H1 (cell line): ENCODE measurements around the gene RNF5. TPM values are rescaled to one million over a fixed set of nuclear protein-coding genes. Genes with fewer than 3 reads are reported as not detected.

Experiments
- CTCF ChIA-PET: fragments of 300-600 bp; sonication (Branson Sonifier 250); formaldehyde crosslinking; loops from one replicate; lab custom pipeline; 2021; ENCODE audit not compliant: partially characterized antibody; lab: Charles Lee
- POLR2A ChIA-PET: fragments of 300-600 bp; sonication (Branson Sonifier 250); formaldehyde crosslinking; loops from one replicate; lab custom pipeline; 2021; ENCODE audit warnings: inconsistent platforms; ENCODE audit not compliant: partially characterized antibody; lab: Charles Lee
- DNase-seq, 2 experiments: peaks; one replicate each; pipeline versions ENCODE4 v3.0.0 to v3.0.0-alpha.2; 2010 to 2022; ENCODE audit warnings: low spot score in 2 of 2, low read depth in 1 of 2, mixed read lengths in 1 of 2
- FAIRE-seq: peaks from 2 replicates; lab custom pipeline; 2011; peaks lifted over from hg19 to GRCh38; lab: Jason Lieb, UNC
- H2AFZ ChIP-seq: 2 replicates; pipeline ENCODE4 v1.8.1; 2012; ENCODE audit warnings: low read length, inconsistent platforms
- H2AK5ac ChIP-seq: 2 replicates; pipeline ENCODE4 v1.6.1; 2013; ENCODE audit warnings: low read depth, low read length
- H2BK120ac ChIP-seq: replicated peaks from 2 replicates; pipeline ENCODE3; 2013; ENCODE audit warnings: low read depth, low read length, inconsistent platforms
- H2BK12ac ChIP-seq: 2 replicates; pipeline ENCODE4 v1.6.1; 2013; ENCODE audit warnings: low read depth, low read length
- H2BK15ac ChIP-seq: 2 replicates; pipeline ENCODE4 v1.6.1; 2013; ENCODE audit warnings: low read length
- H2BK20ac ChIP-seq: 2 replicates; pipeline ENCODE4 v1.6.1; 2013; ENCODE audit warnings: low read length
- H2BK5ac ChIP-seq: 2 replicates; pipeline ENCODE4 v1.6.1; 2013; ENCODE audit warnings: low read depth, low read length
- H3K14ac ChIP-seq: 2 replicates; pipeline ENCODE4 v1.6.1; 2013; ENCODE audit warnings: inconsistent platforms; ENCODE audit not compliant: insufficient read length
- H3K18ac ChIP-seq: 2 replicates; pipeline ENCODE4 v1.6.1; 2013; ENCODE audit warnings: low read length; ENCODE audit errors: extremely low read depth
- H3K23ac ChIP-seq: 2 replicates; pipeline ENCODE4 v1.6.1; 2013; ENCODE audit warnings: inconsistent platforms; ENCODE audit not compliant: insufficient read length
- H3K23me2 ChIP-seq: 2 replicates; pipeline ENCODE4 v1.6.1; 2013; ENCODE audit warnings: low read depth, low read length
- H3K27ac ChIP-seq: 2 replicates; pipeline ENCODE4 v1.6.1; 2011; ENCODE audit warnings: low read depth, low read length, inconsistent platforms
- H3K27me3 ChIP-seq, 4 experiments: replicated peaks in 1 of 4; 1 replicate in 1 of 4; 2 replicates in 3 of 4; pipeline versions ENCODE4 v1.6.1 to v1.8.1; 2011 to 2013; ENCODE audit warnings: low read length in 3 of 4, mild to moderate bottlenecking in 3 of 4, inconsistent platforms in 2 of 4, mixed read lengths in 2 of 4, moderate library complexity in 1 of 4; ENCODE audit not compliant: control insufficient read depth in 3 of 4, insufficient read depth in 3 of 4; ENCODE audit errors: extremely low read depth in 1 of 4
- H3K36me3 ChIP-seq, 4 experiments: 2 replicates each; pipeline versions ENCODE4 v1.6.1 to v1.8.1; 2011 to 2013; ENCODE audit warnings: mild to moderate bottlenecking in 4 of 4, low read length in 3 of 4, moderate library complexity in 2 of 4, control low read depth in 1 of 4, inconsistent platforms in 1 of 4; ENCODE audit not compliant: insufficient read depth in 4 of 4, control insufficient read depth in 2 of 4
- H3K4ac ChIP-seq: replicated peaks from 2 replicates; pipeline ENCODE3; 2013; ENCODE audit warnings: low read length, low read depth, mixed read lengths, inconsistent platforms; ENCODE audit not compliant: insufficient read length
- H3K4me1 ChIP-seq, 4 experiments: replicated peaks in 1 of 4; 1 replicate in 1 of 4; 2 replicates in 3 of 4; pipeline versions ENCODE4 v1.6.1 to v1.8.1; 2011 to 2013; ENCODE audit warnings: low read length in 3 of 4, inconsistent platforms in 2 of 4, mixed read lengths in 1 of 4; ENCODE audit not compliant: insufficient read depth in 4 of 4, control insufficient read depth in 3 of 4
- H3K4me2 ChIP-seq, 2 experiments: 2 replicates each; pipeline versions ENCODE4 v1.6.1 to v1.8.1; 2011 to 2013; ENCODE audit warnings: low read depth in 2 of 2, low read length in 2 of 2, control low read depth in 1 of 2, inconsistent platforms in 1 of 2, mild to moderate bottlenecking in 1 of 2; ENCODE audit not compliant: insufficient read depth in 1 of 2
- H3K4me3 ChIP-seq, 4 experiments: fragments of 200-600, 300-600 bp in 1 of 4; sonication (generic), shearing (Covaris generic), sonication (Bioruptor Twin) in 1 of 4; 2 replicates each; pipeline versions ENCODE4 v1.5.1 to v1.8.1; 2011 to 2016; ENCODE audit warnings: low read length in 4 of 4, low read depth in 3 of 4, control low read depth in 2 of 4, inconsistent platforms in 2 of 4, mild to moderate bottlenecking in 2 of 4, mixed read lengths in 1 of 4, moderate library complexity in 1 of 4; ENCODE audit not compliant: insufficient read depth in 2 of 4; ENCODE audit errors: extremely low read depth in 1 of 4
- H3K56ac ChIP-seq: replicated peaks from 2 replicates; pipeline ENCODE3; 2013; ENCODE audit warnings: low read depth, mild to moderate bottlenecking, mixed read lengths, low read length, inconsistent platforms; ENCODE audit not compliant: insufficient read length
- H3K79me1 ChIP-seq: 2 replicates; pipeline ENCODE4 v1.6.1; 2013; ENCODE audit warnings: low read depth, low read length, control low read depth
- H3K79me2 ChIP-seq, 2 experiments: 2 replicates each; pipeline versions ENCODE4 v1.6.1 to v1.8.1; 2012 to 2013; ENCODE audit warnings: low read length in 2 of 2, mild to moderate bottlenecking in 2 of 2, inconsistent platforms in 1 of 2; ENCODE audit not compliant: insufficient read depth in 2 of 2, control insufficient read depth in 1 of 2
- H3K9ac ChIP-seq, 4 experiments: replicated peaks in 1 of 4; 1 replicate in 1 of 4; 2 replicates in 3 of 4; pipeline versions ENCODE4 v1.6.1 to v1.8.1; 2011 to 2013; ENCODE audit warnings: low read depth in 3 of 4, low read length in 3 of 4, control low read depth in 2 of 4, mild to moderate bottlenecking in 2 of 4, moderate library complexity in 2 of 4, inconsistent platforms in 1 of 4; ENCODE audit errors: extremely low read depth in 1 of 4
- H3K9me3 ChIP-seq, 2 experiments: 2 replicates each; pipeline versions ENCODE4 v1.6.1 to v1.8.1; 2012 to 2013; ENCODE audit warnings: mild to moderate bottlenecking in 2 of 2, moderate library complexity in 2 of 2, control low read depth in 1 of 2, inconsistent platforms in 1 of 2, low read depth in 1 of 2, low read length in 1 of 2, mixed read lengths in 1 of 2; ENCODE audit not compliant: insufficient read depth in 2 of 2
- H4K20me1 ChIP-seq, 2 experiments: replicated peaks in 1 of 2; 2 replicates each; pipeline versions ENCODE3 to v1.8.1; 2011 to 2013; ENCODE audit warnings: inconsistent platforms in 2 of 2, low read length in 2 of 2, mild to moderate bottlenecking in 1 of 2; ENCODE audit not compliant: insufficient read depth in 2 of 2, control insufficient read depth in 1 of 2
- H4K5ac ChIP-seq: 2 replicates; pipeline ENCODE4 v1.6.1; 2013; ENCODE audit warnings: low read length, low read depth, mixed read lengths, inconsistent platforms; ENCODE audit not compliant: insufficient read length
- H4K8ac ChIP-seq: 2 replicates; pipeline ENCODE4 v1.8.0; 2013; ENCODE audit warnings: mild to moderate bottlenecking, moderate library complexity, low read length, inconsistent platforms; ENCODE audit not compliant: insufficient read depth; ENCODE audit errors: extremely low read depth
- H4K91ac ChIP-seq: replicated peaks from 2 replicates; pipeline ENCODE3; 2013; ENCODE audit warnings: low read length, mixed read lengths, inconsistent platforms; ENCODE audit not compliant: insufficient read length
- CREB1 ChIP-seq: IDR thresholded peaks from 2 replicates; pipeline ENCODE4 v1.6.1; 2012; ENCODE audit warnings: inconsistent platforms
- HDAC2 ChIP-seq, 2 experiments: fragments of 300-600 bp in 1 of 2; sonication (generic) in 1 of 2; IDR thresholded peaks; 2 replicates each; pipeline ENCODE4 v1.6.1; 2011 to 2012; ENCODE audit warnings: low read depth in 2 of 2, low read length in 2 of 2, mild to moderate bottlenecking in 2 of 2, moderate library complexity in 2 of 2, borderline replicate concordance in 1 of 2, inconsistent platforms in 1 of 2
- PHF8 ChIP-seq: fragments of 200-600 bp; sonication (generic); conservative IDR thresholded peaks from 2 replicates; pipeline ENCODE4 v1.7.1; 2012; ENCODE audit warnings: low read depth, mild to moderate bottlenecking, inconsistent platforms, low read length, moderate library complexity
- POLR2AphosphoS5 ChIP-seq: IDR thresholded peaks from 2 replicates; pipeline ENCODE4 v1.6.1; 2011; ENCODE audit warnings: low read depth, low read length
- RBBP5 ChIP-seq: IDR thresholded peaks from 2 replicates; pipeline ENCODE4 v1.7.1; 2012; ENCODE audit warnings: low read depth, mild to moderate bottlenecking, inconsistent platforms, low read length, moderate library complexity, borderline replicate concordance
- TAF1 ChIP-seq: IDR thresholded peaks from 2 replicates; pipeline ENCODE4 v1.6.1; 2011; ENCODE audit warnings: mild to moderate bottlenecking, low read depth, low read length
- WGBS, 2 experiments: shearing (Covaris generic) in 1 of 2; methylation state at CpG; one replicate each; pipeline versions ENCODE4 v1.1.6 to v1.1.7; 2013 to 2015; ENCODE audit warnings: low lambda C conversion rate in 2 of 2, mixed read lengths in 2 of 2, inconsistent platforms in 1 of 2, low coverage in 1 of 2, missing lambda C conversion rate in 1 of 2; ENCODE audit not compliant: insufficient replicate concordance in 2 of 2, insufficient coverage in 1 of 2, insufficient read length in 1 of 2; ENCODE audit errors: extremely low coverage in 1 of 2, missing lambda C conversion rate in 1 of 2; 5-methylcytosine and 5-hydroxymethylcytosine counted together
- polyA plus RNA-seq, 7 experiments: library from polyadenylated mRNA; depleted of rRNA in 3 of 7; stranded (reverse) in 5 of 7; unstranded in 2 of 7; fragments of >200 nt in 5 of 7; fragments of 200-250 nt in 2 of 7; gene quantifications; 1 replicate in 5 of 7; 2 replicates in 1 of 7; 4 replicates in 1 of 7; pipeline versions ENCODE4 v1.2.1 to v1.2.3, GENCODE V29; 2011 to 2013; ENCODE audit warnings: missing spikeins in 2 of 7, mixed read lengths in 2 of 7
- total RNA-seq: library from RNA; stranded (reverse); fragmentation: NEBNext Ultra II Directional; extraction: Animal tissue kit (Norgen Biotek cat#: 25700); gene quantifications from 2 replicates; pipeline ENCODE4 v1.2.1, GENCODE V29; 2021

RNF5 gene
- total and polyA plus RNA-seq, 2 of the 8 experiments (the other 6 are each of a cell fraction or from before 2014, with no cell fraction given), result 90.0 to 158 TPM

GRCh38 chr6:32196682-32197616 is 18.7 kb downstream of the RNF5 start:
- Histone ChIP-seq H2BK15ac (peak overlapping the region; percentile 89; the same call in 1 of the 2 replicates), H3K79me1 (no peaks in the 10 kb centered on the region; the same call in 1 of the 2 replicates), H4K5ac (peak overlapping the region; percentile 90), H3K9me3 (no peaks in the 10 kb centered on the region), H3K14ac (no peak overlapping the region), H4K91ac (peak overlapping the region; percentile 71), H2AFZ (no peak overlapping the region; the same call in 1 of the 2 replicates), H4K20me1 (no peaks in the 10 kb centered on the region), H3K27me3 (no peaks in the 10 kb centered on the region), H3K9ac (peak overlapping the region in 3 of 4 experiments; percentile 67 to 98 (median 94); a peak in 6 of 7 replicates), H3K18ac (peak overlapping the region; percentile 82), H4K8ac (peak overlapping the region; percentile 95), H3K23ac (no peak overlapping the region), H3K4me3 (peak overlapping the region; percentile 66 to 97 (median 82)), H2BK5ac (peak overlapping the region; percentile 98; the same call in 1 of the 2 replicates), H2AK5ac (0 out of 2 replicates have a peak overlapping the region, but pooled peaks have one; percentile 1), H3K56ac (no peak overlapping the region), H3K27ac (peak overlapping the region; percentile 96), H3K4me2 (peak overlapping the region; percentile 89 to 97), H2BK20ac (peak overlapping the region; percentile 40; the same call in 1 of the 2 replicates), H3K4me1 (peaks cover 8 to 29% (median 16%) of the 10 kb centered on the region in 4 experiments), H3K36me3 (no peaks in the 10 kb centered on the region), H2BK120ac (peak overlapping the region; percentile 69), H2BK12ac (peak overlapping the region; percentile 94), H3K79me2 (no peaks in the 10 kb centered on the region), H3K4ac (no peak overlapping the region), H3K23me2 (peaks cover 7% of the 10 kb centered on the region; the same call in 1 of the 2 replicates)
- FAIRE-seq (no peak), DNase-seq (peak in 1 of 2 experiments; percentile 58)
- CTCF ChIA-PET, result interaction anchor here (0.8 to 2.6 kb wide), 6 partner anchors 8 to 78 kb away, joined by 3 to 9 read pairs (median 4); partner anchors contain the start of gene NOTCH4
- POLR2A ChIA-PET, result interaction anchor here (0.5 to 13.3 kb wide), 7 partner anchors 9 to 91 kb away, joined by 3 to 194 read pairs (median 4); partner anchors contain the start of genes AGPAT1, PRRT1 and RNF5
- 50% methylated on average over 27 of the region's 28 CpGs; no CpG with 5 or more reads in 1 of the 2 experiments for WGBS, 2 experiments
- TF ChIP-seq POLR2AphosphoS5 (peak; percentile 41; the same call in 1 of the 2 replicates), PHF8 (no peak; the same call in 1 of the 2 replicates), CREB1 (no peak), RBBP5 (no peak), HDAC2 (IDR thresholded peaks at IDR 0.05; ENCODE audit: borderline replicate concordance in 1 of 2, low read depth in 2 of 2, low read length in 2 of 2) (0 out of 4 replicates have a peak, but pooled peaks of 1 of the 2 experiments have one; percentile 27), TAF1 (0 out of 2 replicates have a peak, but pooled peaks have one; percentile 31)
